Measurements from ENCODE around the gene CDH18. TPM values are rescaled to one million over a fixed set of nuclear protein-coding genes. Genes with fewer than 3 reads are reported as not detected.

CDH18 gene
- total RNA-seq, 1 experiment from 2014 or later, result 4.1 TPM

GRCh38 chr5:19462019-19462418 lies 526.0 kb downstream of the CDH18 start:
- peak; percentile 5 for DNase-seq (ENCODE audit: low read depth)

- no peak for DNase-seq (ENCODE audit: low read depth)
Measured at GRCh38 chr5:19424506-19424905, 563.5 kb downstream of the CDH18 start.
